Neutrophil (primary cell): Measurements from ENCODE around the gene GATA1.

Experiments
- H3K27ac ChIP-seq: fragments of 200-600 bp; sonication (generic); 2 replicates; pipeline ENCODE4 v1.5.1; 2016; ENCODE audit warnings: mild to moderate bottlenecking, moderate library complexity
- H3K27me3 ChIP-seq: fragments of 200-600 bp; sonication (generic); 2 replicates; pipeline ENCODE4 v1.6.0; 2016; ENCODE audit warnings: mild to moderate bottlenecking
- H3K36me3 ChIP-seq: fragments of 200-600 bp; sonication (generic); 2 replicates; pipeline ENCODE4 v1.5.1; 2017
- H3K4me1 ChIP-seq, 2 experiments: fragments of 200-600 bp in 1 of 2; sonication (generic) in 1 of 2; 1 replicate in 1 of 2; 2 replicates in 1 of 2; pipeline versions ENCODE4 v1.5.1 to v1.6.1; 2013 to 2016; ENCODE audit warnings: low read depth in 1 of 2, low read length in 1 of 2, mild to moderate bottlenecking in 1 of 2, moderate library complexity in 1 of 2; ENCODE audit not compliant: control insufficient read depth in 1 of 2, insufficient read depth in 1 of 2
- H3K4me3 ChIP-seq, 2 experiments: fragments of 200-600 bp in 1 of 2; sonication (generic) in 1 of 2; 1 replicate in 1 of 2; 2 replicates in 1 of 2; pipeline ENCODE4 v1.5.1; 2013 to 2016; ENCODE audit warnings: low read depth in 1 of 2, low read length in 1 of 2, mild to moderate bottlenecking in 1 of 2, moderate library complexity in 1 of 2
- H3K9me3 ChIP-seq: fragments of 200-600 bp; sonication (generic); 2 replicates; pipeline ENCODE4 v1.5.1; 2016
- TF ChIP-seq, protein P1 (sequence below): fragments of 200-600 bp; sonication (generic); IDR thresholded peaks from 2 replicates; pipeline ENCODE4 v1.5.1; 2016; ENCODE audit warnings: antibody characterized with exemption

GATA1 gene

DNA sequence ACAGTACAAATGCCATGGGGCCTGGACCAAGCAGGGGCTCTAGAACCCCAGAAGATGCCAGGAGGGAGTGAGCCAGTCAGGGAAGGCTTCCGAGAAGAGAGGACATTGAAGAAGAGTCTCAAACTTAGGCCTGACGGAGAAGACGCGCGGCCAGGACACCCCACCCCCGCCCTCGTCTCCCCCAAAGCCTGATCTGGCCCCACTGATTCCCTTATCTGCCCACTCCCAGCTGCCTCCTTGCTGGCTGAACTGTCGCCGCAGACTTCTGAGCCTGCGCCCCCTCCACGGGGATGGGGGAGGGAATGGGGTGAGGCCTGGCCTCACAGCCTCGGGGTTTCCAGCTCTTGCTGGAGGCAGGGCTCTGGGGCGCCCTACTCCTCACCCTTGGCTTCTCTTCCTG, 3.6 kb upstream of the GATA1 start:
- H3K36me3 ChIP-seq, result no peaks in the 10 kb centered on the region
- H3K4me3 ChIP-seq, result no peak overlapping the region
- H3K27ac ChIP-seq, result no peak overlapping the region
- H3K9me3 ChIP-seq, result no peaks in the 10 kb centered on the region
- no peaks in the 10 kb centered on the region for H3K4me1 ChIP-seq
- TF ChIP-seq, protein P1, sequence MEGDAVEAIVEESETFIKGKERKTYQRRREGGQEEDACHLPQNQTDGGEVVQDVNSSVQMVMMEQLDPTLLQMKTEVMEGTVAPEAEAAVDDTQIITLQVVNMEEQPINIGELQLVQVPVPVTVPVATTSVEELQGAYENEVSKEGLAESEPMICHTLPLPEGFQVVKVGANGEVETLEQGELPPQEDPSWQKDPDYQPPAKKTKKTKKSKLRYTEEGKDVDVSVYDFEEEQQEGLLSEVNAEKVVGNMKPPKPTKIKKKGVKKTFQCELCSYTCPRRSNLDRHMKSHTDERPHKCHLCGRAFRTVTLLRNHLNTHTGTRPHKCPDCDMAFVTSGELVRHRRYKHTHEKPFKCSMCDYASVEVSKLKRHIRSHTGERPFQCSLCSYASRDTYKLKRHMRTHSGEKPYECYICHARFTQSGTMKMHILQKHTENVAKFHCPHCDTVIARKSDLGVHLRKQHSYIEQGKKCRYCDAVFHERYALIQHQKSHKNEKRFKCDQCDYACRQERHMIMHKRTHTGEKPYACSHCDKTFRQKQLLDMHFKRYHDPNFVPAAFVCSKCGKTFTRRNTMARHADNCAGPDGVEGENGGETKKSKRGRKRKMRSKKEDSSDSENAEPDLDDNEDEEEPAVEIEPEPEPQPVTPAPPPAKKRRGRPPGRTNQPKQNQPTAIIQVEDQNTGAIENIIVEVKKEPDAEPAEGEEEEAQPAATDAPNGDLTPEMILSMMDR, result no peak
- no peaks in the 10 kb centered on the region for H3K27me3 ChIP-seq

DNA sequence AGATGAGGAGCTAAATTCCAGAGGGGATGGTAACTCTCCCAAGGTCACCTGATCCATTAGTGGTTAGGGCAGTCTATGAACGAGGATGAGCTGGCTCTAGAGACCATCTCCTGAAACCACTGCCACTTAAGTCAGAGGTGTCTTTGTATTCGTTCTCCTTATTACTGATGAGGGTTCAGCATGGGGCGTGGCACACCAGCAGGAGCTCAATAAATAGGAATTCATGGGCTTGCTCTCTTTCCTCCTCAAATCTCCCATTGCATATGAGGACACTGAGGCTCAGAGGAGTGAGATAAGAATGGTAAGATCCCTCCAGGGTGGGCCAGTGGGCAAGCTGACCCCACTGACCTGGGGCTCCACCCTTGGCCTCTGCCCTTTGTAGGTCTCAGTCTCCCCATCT, 1.7 kb upstream of the GATA1 start:
- H3K36me3 ChIP-seq, result no peaks in the 10 kb centered on the region
- no peak overlapping the region for H3K4me3 ChIP-seq
- TF ChIP-seq, protein P1, result no peak
- no peaks in the 10 kb centered on the region for H3K27me3 ChIP-seq
- H3K4me1 ChIP-seq, result peaks cover 3 to 4% of the 10 kb centered on the region in 2 experiments
- H3K9me3 ChIP-seq, result no peaks in the 10 kb centered on the region
- H3K27ac ChIP-seq, result no peak overlapping the region

DNA sequence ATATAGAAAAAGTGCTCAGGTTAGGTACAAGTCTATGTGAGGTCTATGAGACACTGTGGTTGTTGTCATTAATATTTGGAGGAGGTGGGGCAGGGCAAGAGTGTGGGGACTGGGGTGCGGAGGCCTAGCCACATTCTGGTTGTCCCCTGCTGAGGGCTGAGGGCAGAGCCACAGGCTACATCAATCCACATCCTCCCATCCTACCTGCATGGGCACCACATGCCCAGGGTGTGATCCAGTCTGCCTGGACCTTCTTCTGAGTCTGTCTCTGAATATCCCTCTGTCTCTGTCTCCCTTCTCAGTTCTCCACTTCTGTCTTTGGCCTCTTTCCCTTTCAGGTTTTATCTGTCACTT, 1.2 kb upstream of the GATA1 start:
- TF ChIP-seq, protein P1, result no peak
- H3K4me3 ChIP-seq, result no peak overlapping the region
- no peaks in the 10 kb centered on the region for H3K9me3 ChIP-seq
- no peaks in the 10 kb centered on the region for H3K27me3 ChIP-seq
- no peaks in the 10 kb centered on the region for H3K36me3 ChIP-seq
- H3K4me1 ChIP-seq, result peaks cover 7 to 8% of the 10 kb centered on the region in 2 experiments
- no peak overlapping the region for H3K27ac ChIP-seq

DNA sequence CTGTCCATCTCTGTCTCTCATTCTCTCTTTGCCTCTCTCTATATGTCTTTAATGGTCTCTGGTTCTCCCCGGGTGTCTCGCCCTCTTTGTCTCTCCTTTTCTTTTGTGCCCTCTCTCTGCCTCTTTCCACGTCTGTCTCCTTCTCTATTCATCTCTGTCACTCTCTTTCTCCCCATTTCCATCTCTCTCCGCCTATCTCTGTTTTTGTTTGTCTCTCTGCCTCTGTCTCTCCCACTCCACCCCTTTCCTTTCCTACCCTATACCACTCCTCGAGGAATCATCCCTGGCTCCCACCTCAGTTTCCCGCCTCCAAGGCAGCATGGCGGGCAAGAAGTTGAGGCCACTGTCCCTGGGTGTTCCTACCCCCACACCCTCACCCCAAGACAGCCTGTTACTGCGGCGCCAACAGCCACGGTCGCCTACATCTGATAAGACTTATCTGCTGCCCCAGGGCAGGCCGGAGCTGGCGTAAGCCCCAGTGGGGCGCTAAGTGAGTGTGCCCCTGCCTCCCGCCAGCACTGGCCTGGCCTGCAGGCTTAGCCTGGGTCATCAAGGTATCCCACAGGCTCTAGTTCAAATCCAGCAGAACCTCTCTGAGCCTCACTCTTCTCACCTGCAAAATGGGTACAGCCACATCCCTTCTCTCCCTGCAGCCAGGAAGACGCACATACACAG, 713 bp upstream of the GATA1 start:
- Histone ChIP-seq H3K27ac (no peak overlapping the region), H3K4me1 (peaks cover 7 to 9% of the 10 kb centered on the region in 2 experiments), H3K27me3 (no peaks in the 10 kb centered on the region), H3K36me3 (no peaks in the 10 kb centered on the region), H3K4me3 (no peak overlapping the region), H3K9me3 (no peaks in the 10 kb centered on the region)
- TF ChIP-seq, protein P1, result no peak

DNA sequence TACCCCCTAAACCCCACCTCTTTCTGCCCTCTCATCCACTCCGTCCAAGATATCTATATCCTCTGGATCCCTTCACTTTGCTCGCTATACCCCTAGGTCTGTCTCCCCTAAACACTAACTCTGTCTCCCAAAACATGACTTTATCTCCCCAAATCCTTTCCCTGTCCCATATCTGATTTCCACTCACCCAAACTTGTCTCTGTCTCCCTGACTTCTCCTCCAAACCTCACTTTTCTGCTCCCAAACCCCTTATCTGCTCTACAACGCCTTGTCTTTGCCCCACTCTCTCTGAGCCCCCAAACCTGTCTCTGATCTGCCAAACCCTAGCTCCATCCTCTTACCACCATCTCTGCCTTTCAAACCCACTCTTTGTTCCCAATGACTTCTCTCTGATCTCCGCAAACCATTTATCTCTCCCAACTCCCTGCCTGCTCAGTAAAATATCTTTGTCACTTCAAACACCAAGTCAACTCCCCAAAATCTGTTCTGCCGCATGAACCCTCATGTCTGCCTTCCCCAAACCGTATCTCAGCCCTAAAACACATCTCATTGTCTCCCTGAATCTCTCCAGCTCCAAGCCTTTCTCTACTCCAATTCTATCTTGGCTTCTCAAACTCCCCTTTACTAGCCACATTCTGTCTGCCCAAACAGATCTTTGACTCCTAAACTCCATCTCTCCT, 575 bp downstream of the GATA1 start:
- no peak overlapping the region for H3K27ac ChIP-seq
- peaks cover 7 to 9% of the 10 kb centered on the region in 2 experiments for H3K4me1 ChIP-seq
- no peak overlapping the region for H3K4me3 ChIP-seq
- no peaks in the 10 kb centered on the region for H3K36me3 ChIP-seq
- H3K27me3 ChIP-seq, result no peaks in the 10 kb centered on the region
- TF ChIP-seq, protein P1, result no peak
- H3K9me3 ChIP-seq, result no peaks in the 10 kb centered on the region
